HG03108 (cell line): ENCODE results near the gene AHNAK.
"Not testable (repeated sequence)": the region's sequence is repeated elsewhere in the genome, so short reads cannot be mapped to it uniquely, and the experiment has no call there.

Experiments
- ATAC-seq: cut with Tn5 transposase; IDR thresholded peaks from one replicate; pipeline ENCODE4 v1.9.1; 2021; ENCODE audit warnings: moderate library complexity; ENCODE audit not compliant: unreplicated experiment

AHNAK gene

GRCh38 chr11:62461740-62462507, 84.7 kb downstream of the AHNAK start:
- no peak for ATAC-seq

- ATAC-seq: no peak
Observed at GRCh38 chr11:62459080-62459479, 87.5 kb downstream of the AHNAK start.

- ATAC-seq: no peak
Observed at GRCh38 chr11:62458212-62459002, 88.2 kb downstream of the AHNAK start.

- ATAC-seq: no peak
Observed at GRCh38 chr11:62457478-62457877, 89.1 kb downstream of the AHNAK start.

- no peak for ATAC-seq
Observed at GRCh38 chr11:62456630-62457029, 90.0 kb downstream of the AHNAK start.

- ATAC-seq: no peak
Observed at GRCh38 chr11:62452839-62453468, 93.7 kb downstream of the AHNAK start.

GRCh38 chr11:62452261-62452660, 94.3 kb downstream of the AHNAK start:
- no peak for ATAC-seq

GRCh38 chr11:62451241-62451621, 95.4 kb downstream of the AHNAK start:
- ATAC-seq: no peak

GRCh38 chr11:62450543-62451240, 95.9 kb downstream of the AHNAK start:
- no peak for ATAC-seq

GRCh38 chr11:62449912-62450311, 96.7 kb downstream of the AHNAK start:
- not testable (repeated sequence) for ATAC-seq

GRCh38 chr11:62449451-62449851, 97.2 kb downstream of the AHNAK start:
- ATAC-seq: no peak

- no peak for ATAC-seq
Observed at GRCh38 chr11:62446091-62446490, 100.5 kb downstream of the AHNAK start.

- ATAC-seq: no peak
Observed at GRCh38 chr11:62445314-62445740, 101.3 kb downstream of the AHNAK start.

- no peak for ATAC-seq
Observed at GRCh38 chr11:62444835-62445234, 101.8 kb downstream of the AHNAK start.

- no peak for ATAC-seq
Observed at GRCh38 chr11:62444236-62444833, 102.3 kb downstream of the AHNAK start.

- ATAC-seq: no peak
Observed at GRCh38 chr11:62443390-62444235, 103.0 kb downstream of the AHNAK start.

GRCh38 chr11:62439785-62440602, 106.6 kb downstream of the AHNAK start:
- no peak for ATAC-seq

GRCh38 chr11:62438641-62439040, 108.0 kb downstream of the AHNAK start:
- ATAC-seq: no peak

- ATAC-seq: no peak
Observed at GRCh38 chr11:62437616-62438015, 109.0 kb downstream of the AHNAK start.
